ENCODE results near the gene IFFO2.

GRCh38 chr1:18972991-18973390 is 16.5 kb upstream of the IFFO2 start:
- TF ChIP-seq CTCF (IDR thresholded peaks at IDR 0.05) (no peak), POLR2A (IDR thresholded peaks at IDR 0.05) (no peak)
